Stimulated activated CD8-positive, alpha-beta memory T cell treated with anti-CD3 and anti-CD28 coated beads, Interleukin-2, amount 100 ng/mL, for 48 hours (primary cell): Measurements from ENCODE around the gene GP1BA.
A peak's percentile ranks its signal among the peaks of the same experiment; 100 is the strongest.

ENCODE experiments used
- DNase-seq, 2 donors: peaks; one replicate each; pipeline ENCODE4 v3.0.0-alpha.2; 2020; ENCODE audit warnings: low read depth in 2 of 2

Gene GP1BA

GRCh38 chr17:4931963-4932362 lies at the start of gene GP1BA:
Gene GP1BA (plus strand): TSS chr17:4932277. CDS start chr17:4932605, 328 bp downstream.
- DNase-seq, result no peak

GRCh38 chr17:4884489-4884888 lies 47.6 kb upstream of the GP1BA start:
- DNase-seq, result no peak

- no peak for DNase-seq
Observed at GRCh38 chr17:4886830-4887229, 45.2 kb upstream of the GP1BA start.

- no peak for DNase-seq
Observed at GRCh38 chr17:4887581-4887980, 44.5 kb upstream of the GP1BA start.

- DNase-seq, result no peak
Observed at GRCh38 chr17:4891411-4892410, 40.4 kb upstream of the GP1BA start.

- DNase-seq, result no peak
Observed at GRCh38 chr17:4892499-4893221, 39.4 kb upstream of the GP1BA start.

- no peak for DNase-seq
Observed at GRCh38 chr17:4893272-4893671, 38.8 kb upstream of the GP1BA start.

- no peak for DNase-seq
Observed at GRCh38 chr17:4893721-4894560, 38.1 kb upstream of the GP1BA start.

- no peak for DNase-seq
Observed at GRCh38 chr17:4895121-4895520, 37.0 kb upstream of the GP1BA start.

GRCh38 chr17:4895657-4896331 lies 36.3 kb upstream of the GP1BA start:
- no peak for DNase-seq

GRCh38 chr17:4896332-4897197 lies 35.5 kb upstream of the GP1BA start:
- no peak for DNase-seq

GRCh38 chr17:4897198-4897687 lies 34.8 kb upstream of the GP1BA start:
- DNase-seq, result no peak

- no peak for DNase-seq
Observed at GRCh38 chr17:4897785-4898184, 34.3 kb upstream of the GP1BA start.

- DNase-seq, result no peak
Observed at GRCh38 chr17:4898351-4898750, 33.7 kb upstream of the GP1BA start.

- DNase-seq, result no peak
Observed at GRCh38 chr17:4898927-4899326, 33.1 kb upstream of the GP1BA start.

- DNase-seq, result peak; percentile 93 to 96
Observed at GRCh38 chr17:4899341-4900230, 32.5 kb upstream of the GP1BA start, which contains the start of gene C17orf107. Gene C17orf107 (plus strand): TSS chr17:4899536. CDS start chr17:4899763, 227 bp downstream.

GRCh38 chr17:4900231-4901107 lies 31.6 kb upstream of the GP1BA start:
- no peak for DNase-seq

- no peak for DNase-seq
Observed at GRCh38 chr17:4901108-4901647, 30.9 kb upstream of the GP1BA start.
